Myocyte (in vitro differentiated cells): Measurements from ENCODE around the gene NFATC3. TPM values are rescaled to one million over a fixed set of nuclear protein-coding genes. Genes with fewer than 3 reads are reported as not detected.

Experiments
- DNase-seq: peaks from one replicate; pipeline ENCODE4 v3.0.0-alpha.2; 2012; ENCODE audit warnings: low read depth
- polyA plus RNA-seq: library from polyadenylated mRNA; unstranded; fragments of >200 nt; gene quantifications from one replicate; pipeline ENCODE4 v1.2.1, GENCODE V29; 2012; ENCODE audit warnings: missing spikeins
- total RNA-seq: library from RNA; depleted of rRNA; stranded (reverse); fragments of >200 nt; gene quantifications from 2 replicates; pipeline ENCODE4 v1.2.3, GENCODE V29; 2014

Gene NFATC3
- 36.7 and 40.8 TPM in 2 replicates for total RNA-seq
- polyA plus RNA-seq: 11.1 TPM

GRCh38 chr16:68085259-68086071 is at the start of gene NFATC3:
Gene NFATC3 (plus strand): TSS chr16:68085370. CDS start chr16:68085682, 312 bp downstream.
- peak; percentile 96 for DNase-seq

- DNase-seq: no peak
These were observed 47.2 kb upstream of the NFATC3 start for GRCh38 chr16:68037841-68038597.

- peak; percentile 64 for DNase-seq
These were observed 44.5 kb upstream of the NFATC3 start for GRCh38 chr16:68040506-68041288.

- no peak for DNase-seq
These were observed 43.4 kb upstream of the NFATC3 start for GRCh38 chr16:68041783-68042182.

- no peak for DNase-seq
These were observed 39.1 kb upstream of the NFATC3 start for GRCh38 chr16:68046106-68046505.

- DNase-seq: no peak
These were observed 37.2 kb upstream of the NFATC3 start for GRCh38 chr16:68047987-68048386.

GRCh38 chr16:68049449-68049848 is 35.7 kb upstream of the NFATC3 start:
- no peak for DNase-seq

GRCh38 chr16:68055395-68055794 is 29.8 kb upstream of the NFATC3 start:
- no peak for DNase-seq

- DNase-seq: no peak
These were observed 25.4 kb upstream of the NFATC3 start for GRCh38 chr16:68059804-68060203.

GRCh38 chr16:68061396-68061795 is 23.8 kb upstream of the NFATC3 start:
- no peak for DNase-seq

GRCh38 chr16:68062910-68063393 is 22.2 kb upstream of the NFATC3 start:
- no peak for DNase-seq

- DNase-seq: peak; percentile 90
These were observed 20.3 kb upstream of the NFATC3 start for GRCh38 chr16:68064791-68065365.

- DNase-seq: peak; percentile 61
These were observed 19.4 kb upstream of the NFATC3 start for GRCh38 chr16:68065716-68066305.

- DNase-seq: no peak
These were observed 18.4 kb upstream of the NFATC3 start for GRCh38 chr16:68066763-68067162.

- no peak for DNase-seq
These were observed 16.2 kb upstream of the NFATC3 start for GRCh38 chr16:68068926-68069325.

GRCh38 chr16:68069511-68070248 is 15.5 kb upstream of the NFATC3 start:
- DNase-seq: peak; percentile 98

- no peak for DNase-seq
These were observed 14.9 kb upstream of the NFATC3 start for GRCh38 chr16:68070249-68070730.

GRCh38 chr16:68070806-68071517 is 14.2 kb upstream of the NFATC3 start:
- DNase-seq: no peak

- no peak for DNase-seq
These were observed 13.7 kb upstream of the NFATC3 start for GRCh38 chr16:68071518-68071901.
